Calu3 (cell line): ENCODE measurements around the gene PPP6R2. TPM values are rescaled to one million over a fixed set of nuclear protein-coding genes. Genes with fewer than 3 reads are reported as not detected.

Source experiments
- BruUV-seq: library from RNA; stranded (reverse); fragments of 400-500 nt; replicated peaks from 2 replicates; lab custom pipeline; 2021; lab: Mats Ljungman, UMichigan
- CTCF ChIA-PET: fragments of 300-600 bp; sonication (Branson Sonifier 250); formaldehyde crosslinking; loops from one replicate; lab custom pipeline; 2022; ENCODE audit warnings: antibody characterized with exemption; lab: Charles Lee
- DNase-seq: peaks from one replicate; pipeline ENCODE4 v3.0.0; 2022
- H3K27ac Mint-ChIP-seq: one replicate; pipeline ENCODE4 v1.8.0; 2022; ENCODE audit warnings: mixed read lengths; ENCODE audit not compliant: unreplicated experiment
- H3K27me3 Mint-ChIP-seq: one replicate; pipeline ENCODE4 v1.8.0; 2022; ENCODE audit warnings: mixed read lengths; ENCODE audit not compliant: unreplicated experiment
- H3K36me3 Mint-ChIP-seq: one replicate; pipeline ENCODE4 v1.8.0; 2022; ENCODE audit warnings: mild to moderate bottlenecking, moderate library complexity, mixed read lengths; ENCODE audit not compliant: insufficient read depth, unreplicated experiment
- H3K4me1 Mint-ChIP-seq: one replicate; pipeline ENCODE4 v1.8.0; 2022; ENCODE audit warnings: mild to moderate bottlenecking, low read depth, mixed read lengths; ENCODE audit not compliant: unreplicated experiment
- H3K4me3 Mint-ChIP-seq: one replicate; pipeline ENCODE4 v1.8.0; 2022; ENCODE audit warnings: mild to moderate bottlenecking, low read depth, moderate library complexity, mixed read lengths; ENCODE audit not compliant: unreplicated experiment
- H3K9me3 Mint-ChIP-seq: one replicate; pipeline ENCODE4 v1.8.0; 2022; ENCODE audit warnings: low read depth, mixed read lengths; ENCODE audit not compliant: unreplicated experiment
- intact Hi-C: fragments of 100-400 bp; cut with micrococcal nuclease; formaldehyde crosslinking; loops from one replicate; pipeline ENCODE4 v1.10.0; 2022; ENCODE audit not compliant: unreplicated experiment
- total RNA-seq: library from RNA; stranded (reverse); gene quantifications from 2 replicates; pipeline ENCODE4 v1.2.3, GENCODE V29; 2022
- TF ChIP-seq, protein P1 (sequence below): fragments of 200-600 bp; IDR thresholded peaks from one replicate; pipeline ENCODE4 v1.8.0; 2022; ENCODE audit warnings: antibody characterized with exemption; ENCODE audit not compliant: unreplicated experiment

Gene PPP6R2
- total RNA-seq, 1 experiment from 2014 or later: 47.1 TPM

DNA sequence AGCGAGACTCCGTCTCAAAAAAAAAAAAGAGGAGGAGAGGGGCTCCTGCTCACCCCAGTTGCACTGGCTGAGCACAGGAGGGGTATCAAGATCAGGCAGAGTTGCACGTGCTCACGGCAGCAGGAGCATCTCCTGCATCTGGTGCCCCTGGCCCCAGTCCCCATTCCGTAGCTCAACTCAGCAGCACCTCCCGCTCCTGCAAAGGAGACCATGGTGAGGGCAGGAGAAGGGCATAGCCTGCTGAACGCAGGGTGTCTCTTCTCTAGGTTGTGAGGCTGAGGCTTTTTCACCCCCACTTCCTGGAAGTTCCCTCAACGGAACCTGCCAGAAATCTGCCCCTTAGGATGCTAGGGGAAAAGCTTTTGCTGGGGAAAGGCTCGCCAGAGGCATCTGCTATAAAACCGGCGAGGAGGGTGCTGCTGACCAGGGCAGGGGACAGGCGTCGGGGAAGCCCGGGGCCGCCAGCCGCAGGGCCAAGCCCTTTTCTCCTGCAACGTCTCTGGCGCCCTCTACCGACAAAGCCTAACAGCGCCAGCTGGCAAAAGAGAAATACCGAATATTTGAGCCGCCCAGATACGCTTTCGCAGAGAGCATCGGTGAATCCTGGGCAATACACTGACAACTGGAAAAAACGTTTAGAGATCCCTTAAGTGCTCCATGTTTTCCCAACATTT, 1.0 kb upstream of the PPP6R2 start:
- no peaks in the 10 kb centered on the region for H3K27me3 Mint-ChIP-seq
- no peaks in the 10 kb centered on the region for H3K9me3 Mint-ChIP-seq
- no TSS peak for BruUV-seq
- no peaks in the 10 kb centered on the region for H3K4me1 Mint-ChIP-seq
- peak overlapping the region; percentile 56 for H3K4me3 Mint-ChIP-seq
- peaks cover 8% of the 10 kb centered on the region for H3K36me3 Mint-ChIP-seq
- TF ChIP-seq, protein P1, sequence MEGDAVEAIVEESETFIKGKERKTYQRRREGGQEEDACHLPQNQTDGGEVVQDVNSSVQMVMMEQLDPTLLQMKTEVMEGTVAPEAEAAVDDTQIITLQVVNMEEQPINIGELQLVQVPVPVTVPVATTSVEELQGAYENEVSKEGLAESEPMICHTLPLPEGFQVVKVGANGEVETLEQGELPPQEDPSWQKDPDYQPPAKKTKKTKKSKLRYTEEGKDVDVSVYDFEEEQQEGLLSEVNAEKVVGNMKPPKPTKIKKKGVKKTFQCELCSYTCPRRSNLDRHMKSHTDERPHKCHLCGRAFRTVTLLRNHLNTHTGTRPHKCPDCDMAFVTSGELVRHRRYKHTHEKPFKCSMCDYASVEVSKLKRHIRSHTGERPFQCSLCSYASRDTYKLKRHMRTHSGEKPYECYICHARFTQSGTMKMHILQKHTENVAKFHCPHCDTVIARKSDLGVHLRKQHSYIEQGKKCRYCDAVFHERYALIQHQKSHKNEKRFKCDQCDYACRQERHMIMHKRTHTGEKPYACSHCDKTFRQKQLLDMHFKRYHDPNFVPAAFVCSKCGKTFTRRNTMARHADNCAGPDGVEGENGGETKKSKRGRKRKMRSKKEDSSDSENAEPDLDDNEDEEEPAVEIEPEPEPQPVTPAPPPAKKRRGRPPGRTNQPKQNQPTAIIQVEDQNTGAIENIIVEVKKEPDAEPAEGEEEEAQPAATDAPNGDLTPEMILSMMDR: peak; percentile 88
- intact Hi-C loops: loop anchor here (2.0 kb wide), 1 partner anchor 89 kb away; no protein-coding TSS in a partner anchor
- CTCF ChIA-PET: interaction anchor here (0.6 to 1.9 kb wide), 4 partner anchors 79 to 297 kb away, joined by 3 to 7 read pairs (median 3); no protein-coding TSS in a partner anchor
- peak; percentile 94 for DNase-seq
- no peak overlapping the region for H3K27ac Mint-ChIP-seq

DNA sequence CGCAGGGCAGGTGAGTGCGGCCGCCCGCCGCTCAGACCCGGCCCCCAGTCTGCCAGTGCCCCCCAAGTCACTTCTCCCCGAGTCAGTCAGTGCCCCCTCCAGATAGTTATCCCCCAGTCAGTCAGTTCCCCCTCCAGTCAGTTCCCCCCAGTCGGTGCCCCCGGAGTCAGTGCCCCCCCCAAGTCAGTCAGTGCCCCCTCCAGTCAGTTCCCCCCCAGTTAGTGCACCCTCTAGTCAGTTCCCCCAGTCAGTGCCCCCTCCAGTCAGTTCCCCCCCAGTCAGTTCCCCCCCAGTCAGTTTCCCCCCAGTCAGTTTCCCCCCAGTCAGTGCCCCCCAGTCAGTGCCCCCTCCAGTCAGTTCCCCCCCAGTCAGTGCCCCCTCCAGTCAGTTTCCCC, 411 bp downstream of the PPP6R2 start:
- CTCF ChIA-PET: no interaction called here
- H3K9me3 Mint-ChIP-seq: no peaks in the 10 kb centered on the region
- intact Hi-C loops: loop anchor here (2.0 kb wide), 1 partner anchor 91 kb away; no protein-coding TSS in a partner anchor
- DNase-seq: no peak
- no peak overlapping the region for H3K27ac Mint-ChIP-seq
- H3K27me3 Mint-ChIP-seq: no peaks in the 10 kb centered on the region
- BruUV-seq: no TSS peak
- TF ChIP-seq, protein P1: no peak
- peaks cover 8% of the 10 kb centered on the region for H3K36me3 Mint-ChIP-seq
- H3K4me3 Mint-ChIP-seq: peak overlapping the region; percentile 56
- no peaks in the 10 kb centered on the region for H3K4me1 Mint-ChIP-seq

DNA sequence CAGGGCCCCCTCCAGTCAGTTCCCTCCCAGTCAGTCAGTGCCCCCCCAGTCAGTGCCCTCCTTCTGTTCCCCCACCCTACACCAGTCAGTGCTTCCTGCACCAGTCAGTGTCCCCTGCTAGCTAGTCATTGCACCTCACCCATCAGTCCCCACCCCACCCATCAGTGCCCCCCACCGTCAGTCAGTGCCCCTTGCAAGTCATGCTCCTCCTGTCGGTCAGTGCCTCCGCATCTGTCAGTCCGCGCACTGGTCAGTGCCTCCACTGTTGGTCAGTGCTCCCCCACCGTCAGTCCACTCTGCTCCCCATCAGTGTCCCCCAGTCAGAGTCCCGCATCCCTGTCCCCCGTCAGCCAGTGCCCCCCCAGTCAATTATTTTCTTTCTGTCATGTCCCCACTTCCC, 3.3 kb downstream of the PPP6R2 start:
- intact Hi-C loops: no loop called here
- H3K9me3 Mint-ChIP-seq: no peaks in the 10 kb centered on the region
- no peaks in the 10 kb centered on the region for H3K27me3 Mint-ChIP-seq
- TF ChIP-seq, protein P1: no peak
- BruUV-seq: no TSS peak
- CTCF ChIA-PET: no interaction called here
- no peaks in the 10 kb centered on the region for H3K4me1 Mint-ChIP-seq
- no peak for DNase-seq
- no peak overlapping the region for H3K4me3 Mint-ChIP-seq
- no peak overlapping the region for H3K27ac Mint-ChIP-seq
- H3K36me3 Mint-ChIP-seq: peaks cover 8% of the 10 kb centered on the region

- no peaks in the 10 kb centered on the region for H3K9me3 Mint-ChIP-seq
- H3K27me3 Mint-ChIP-seq: no peaks in the 10 kb centered on the region
- H3K4me1 Mint-ChIP-seq: no peaks in the 10 kb centered on the region
- BruUV-seq: no TSS peak
- intact Hi-C loops: no loop called here
- H3K4me3 Mint-ChIP-seq: no peak overlapping the region
- no peak for DNase-seq
- H3K36me3 Mint-ChIP-seq: peaks cover 7% of the 10 kb centered on the region
- TF ChIP-seq, protein P1: no peak
- CTCF ChIA-PET: no interaction called here
- H3K27ac Mint-ChIP-seq: no peak overlapping the region
These were observed 4.0 kb downstream of the PPP6R2 start for GRCh38 chr22:50347157-50347556.
